TTC549 (cell line): ENCODE data around the gene LYSMD3.

ENCODE experiments used
- FAIRE-seq: peaks from 2 replicates; lab custom pipeline; 2012; peaks lifted over from hg19 to GRCh38; lab: Jason Lieb, UNC

Gene LYSMD3

DNA sequence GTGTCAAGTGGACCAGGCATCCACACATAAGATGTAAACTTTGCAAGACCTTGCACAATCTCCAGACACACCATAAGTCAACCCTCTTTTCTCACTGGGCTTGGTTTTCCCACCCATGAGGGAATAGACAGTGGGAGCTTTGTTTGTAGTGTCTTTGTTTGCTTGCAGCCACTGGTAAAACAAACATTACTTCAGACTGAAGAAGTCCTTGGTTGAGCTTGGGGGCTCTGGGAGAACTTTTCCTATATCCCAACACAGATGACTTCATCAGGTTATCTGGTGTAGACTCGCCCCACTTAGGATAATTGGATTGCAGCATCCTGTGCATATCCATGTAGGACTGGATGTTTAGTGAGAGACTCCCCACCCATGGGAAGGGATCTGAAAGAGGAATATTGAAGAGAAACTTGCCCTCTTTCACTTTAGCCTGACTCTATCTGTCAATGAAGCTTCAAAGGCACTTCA, 17.7 kb upstream of the LYSMD3 start:
- FAIRE-seq, result no peak

DNA sequence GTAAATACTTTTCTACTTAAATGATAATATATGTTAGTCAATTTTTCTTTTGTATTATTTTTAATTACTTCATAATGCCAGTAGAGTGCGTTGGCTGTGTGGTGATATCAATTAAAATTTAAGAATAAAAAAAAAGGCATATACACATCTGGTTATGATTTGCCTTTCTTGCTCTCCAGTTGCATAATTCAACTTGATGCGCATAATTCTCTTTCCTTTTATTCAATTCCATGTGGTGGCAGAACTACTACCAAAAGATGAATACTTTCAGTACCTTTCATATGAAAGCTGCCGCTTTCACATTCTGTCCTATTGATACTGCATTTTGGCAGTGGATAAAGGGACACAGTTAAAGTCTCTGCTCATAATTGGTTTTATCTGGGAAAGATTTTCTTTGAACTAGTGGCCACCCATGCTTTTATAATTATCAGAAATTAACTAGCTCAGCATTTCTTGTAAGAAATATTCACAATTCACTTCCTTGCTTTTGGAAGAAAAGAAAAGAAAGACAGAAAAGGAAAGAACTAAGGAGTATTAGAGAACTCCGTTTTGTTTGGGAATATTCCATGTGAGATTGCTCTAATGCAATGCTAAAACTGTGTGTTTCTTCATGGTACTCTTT, 16.9 kb upstream of the LYSMD3 start:
- FAIRE-seq, result no peak

DNA sequence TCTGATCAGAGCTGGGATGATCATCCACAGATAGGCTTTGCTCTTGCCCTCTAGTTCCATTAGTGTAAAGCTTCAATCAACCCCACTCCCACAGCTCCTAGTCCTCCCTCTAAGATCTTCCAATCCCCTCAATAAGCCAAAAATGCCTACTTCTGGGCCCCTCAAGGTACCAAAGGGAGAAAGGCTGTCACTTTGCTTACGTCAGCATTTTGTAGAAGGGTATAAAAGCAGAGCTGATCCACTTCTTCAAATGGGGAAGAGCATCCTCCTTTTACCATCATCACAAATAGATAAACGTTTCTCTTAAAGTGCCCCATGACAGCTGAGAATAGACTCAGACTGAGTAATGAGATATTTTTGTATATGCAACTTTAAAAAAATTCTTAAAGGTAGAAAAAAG, 16.1 kb upstream of the LYSMD3 start:
- FAIRE-seq, result no peak

DNA sequence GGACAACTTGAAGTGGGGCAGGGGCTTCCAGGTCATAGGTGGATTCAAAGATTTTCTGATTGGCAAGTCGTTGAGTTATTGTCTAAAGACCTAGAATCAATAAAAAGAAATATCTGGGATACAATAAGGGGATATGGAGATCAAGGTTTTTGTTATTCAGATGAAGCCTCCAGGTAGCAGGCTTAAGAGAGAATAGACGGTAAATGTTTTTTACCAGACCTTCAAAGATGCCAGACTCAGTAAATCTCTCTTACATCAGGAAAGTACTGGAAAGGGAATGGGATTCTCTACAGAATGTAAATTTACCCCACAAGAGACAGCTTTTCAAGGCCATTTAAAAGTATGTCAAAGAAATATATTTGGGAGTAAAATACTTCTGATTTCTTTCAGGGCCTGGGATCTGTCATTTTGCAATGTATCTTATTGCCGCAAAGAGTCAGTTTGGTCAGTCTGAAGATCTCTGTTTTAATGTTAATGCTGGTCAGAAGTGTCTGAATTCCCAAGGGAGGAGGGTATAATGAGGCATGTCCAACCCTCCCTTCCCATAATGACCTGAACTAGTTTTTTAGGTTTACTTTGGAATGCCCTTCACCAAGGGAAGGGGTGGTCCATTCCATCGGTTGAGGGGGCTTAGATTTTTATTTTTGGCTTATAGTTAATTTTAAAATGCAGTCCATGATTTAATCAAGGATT, 13.6 kb upstream of the LYSMD3 start:
- no peak for FAIRE-seq

DNA sequence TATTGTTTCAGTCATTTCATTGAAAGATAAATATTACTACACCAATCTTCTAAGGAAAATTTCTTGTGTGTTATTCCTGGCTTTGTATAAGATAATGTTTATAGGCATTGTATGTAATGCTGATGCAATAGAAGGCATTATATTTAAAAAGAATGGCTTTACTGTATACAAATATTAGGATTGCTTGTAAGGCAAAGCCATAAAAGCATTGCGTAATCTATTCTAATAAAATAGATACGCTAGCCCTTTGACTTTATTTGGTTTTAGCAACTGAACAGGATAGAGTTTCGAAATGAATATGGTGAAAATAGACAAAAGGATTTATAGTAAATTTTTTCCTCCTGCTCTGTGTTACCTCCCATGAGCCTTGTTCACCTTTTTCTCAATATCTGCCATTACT, 5.5 kb upstream of the LYSMD3 start:
- no peak for FAIRE-seq

DNA sequence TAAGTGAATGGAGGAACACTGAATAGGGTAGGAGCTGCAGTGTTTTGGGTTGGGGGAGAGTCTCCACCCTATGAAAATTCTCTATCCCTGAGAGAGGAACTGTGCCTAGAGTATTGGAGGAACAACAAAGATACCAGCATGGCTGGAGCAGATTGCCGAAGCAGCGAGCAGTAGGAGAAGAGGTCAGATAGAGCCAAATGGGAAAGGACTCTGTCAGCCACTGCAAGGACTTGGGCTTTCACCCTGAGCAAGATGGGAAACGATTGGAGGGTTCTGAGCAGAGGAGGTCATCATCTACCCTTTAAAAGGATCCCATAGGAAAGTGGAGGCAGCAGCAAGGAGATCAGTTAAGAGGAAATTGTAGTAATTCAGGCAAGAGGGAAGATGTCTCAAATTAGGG, 4.4 kb upstream of the LYSMD3 start:
- FAIRE-seq, result no peak

DNA sequence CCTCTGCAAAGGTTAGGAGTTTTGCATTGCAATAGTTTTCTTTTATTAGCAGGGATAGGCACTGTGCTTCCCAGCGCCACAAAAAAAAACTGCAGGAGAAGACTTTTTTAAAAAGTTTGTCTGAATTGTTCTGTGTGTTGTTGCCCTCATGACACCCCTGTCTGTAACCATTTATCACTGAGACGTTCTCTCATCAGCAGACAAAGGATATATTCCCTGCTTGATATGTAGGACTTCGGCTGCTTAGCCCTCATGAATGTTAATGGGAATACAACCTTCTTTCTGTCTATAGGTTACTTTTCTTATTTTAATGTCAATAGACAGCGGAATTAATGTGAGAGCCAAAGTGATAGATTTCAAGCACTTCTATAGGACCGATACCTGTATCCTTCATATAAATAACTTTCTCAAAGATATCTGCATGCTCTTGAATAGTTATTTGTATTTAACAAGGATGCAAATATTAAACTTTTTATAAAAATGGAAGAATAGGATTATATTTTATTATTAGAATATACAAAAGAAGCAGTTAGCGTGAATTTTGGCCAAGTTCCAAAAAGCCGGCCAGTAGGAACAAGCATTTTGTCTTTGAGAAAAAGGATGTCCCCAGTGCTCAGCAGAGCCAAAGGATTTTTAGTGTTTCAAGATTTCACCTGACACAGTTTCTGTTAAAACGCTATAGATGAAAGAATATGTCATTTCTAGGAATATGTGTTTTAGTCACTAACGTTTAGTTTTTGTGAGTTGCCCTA, 1.5 kb upstream of the LYSMD3 start:
- no peak for FAIRE-seq

DNA sequence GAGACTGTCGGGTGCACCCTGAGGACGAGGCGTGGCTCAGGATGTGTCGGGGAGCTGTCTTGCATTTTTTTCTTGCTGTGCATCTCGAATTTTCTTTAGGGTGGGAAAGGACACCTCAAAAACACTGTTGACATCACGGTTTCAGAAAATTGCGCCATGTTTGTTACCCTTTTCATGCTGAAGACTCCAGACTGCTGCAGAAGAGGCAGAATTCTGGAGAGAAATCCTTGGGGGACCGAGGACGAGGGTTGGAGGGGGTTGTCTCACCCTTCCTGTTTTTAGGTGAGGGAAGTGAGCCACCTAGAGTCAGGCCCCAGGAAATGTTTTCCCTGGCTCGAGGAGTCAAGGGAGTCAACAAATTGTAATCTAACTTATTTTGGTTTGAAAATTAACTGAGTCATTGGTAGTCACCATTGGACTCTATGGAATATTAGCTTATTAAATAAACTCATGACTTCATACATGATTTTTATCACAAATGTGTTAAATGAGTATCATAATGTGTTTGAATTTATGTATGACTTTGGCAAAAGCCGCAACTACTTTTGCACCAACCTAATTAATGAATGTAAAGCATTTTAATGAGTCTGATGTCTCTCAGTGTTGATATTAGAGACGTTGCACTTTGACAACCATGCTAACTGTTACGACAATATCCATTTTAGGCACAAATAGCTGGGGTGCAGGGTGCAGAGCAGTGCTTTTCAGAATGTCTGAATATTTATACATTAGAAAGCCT, 724 bp upstream of the LYSMD3 start:
- FAIRE-seq, result no peak

DNA sequence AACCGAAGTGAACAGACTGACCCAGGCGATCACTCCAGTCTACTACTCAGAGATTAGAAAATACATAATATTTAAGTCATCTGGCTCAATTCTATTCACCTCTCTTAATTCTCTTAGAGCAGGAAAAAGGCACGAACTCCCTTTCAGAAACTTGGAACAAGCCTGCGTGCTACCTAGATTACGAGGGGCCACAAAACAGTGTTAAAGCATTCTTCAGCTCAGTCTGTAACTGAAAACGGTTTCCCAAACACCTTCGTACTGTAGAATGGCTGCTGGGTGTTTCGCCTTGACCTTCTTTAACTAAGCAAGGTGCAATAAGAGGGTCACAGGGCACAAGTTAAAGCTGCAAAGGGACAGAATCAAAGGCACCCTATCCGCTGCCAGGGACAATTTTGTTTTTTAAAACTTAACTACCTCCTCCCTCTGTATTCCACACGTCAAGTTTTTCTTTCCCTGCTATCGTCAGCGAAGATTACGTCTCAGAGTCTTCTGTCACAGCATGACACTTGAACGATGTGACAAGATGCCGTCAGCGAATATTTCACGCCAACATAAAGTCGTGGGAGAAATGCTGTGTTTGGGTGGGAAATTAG, 687 bp downstream of the LYSMD3 start:
- FAIRE-seq, result no peak

DNA sequence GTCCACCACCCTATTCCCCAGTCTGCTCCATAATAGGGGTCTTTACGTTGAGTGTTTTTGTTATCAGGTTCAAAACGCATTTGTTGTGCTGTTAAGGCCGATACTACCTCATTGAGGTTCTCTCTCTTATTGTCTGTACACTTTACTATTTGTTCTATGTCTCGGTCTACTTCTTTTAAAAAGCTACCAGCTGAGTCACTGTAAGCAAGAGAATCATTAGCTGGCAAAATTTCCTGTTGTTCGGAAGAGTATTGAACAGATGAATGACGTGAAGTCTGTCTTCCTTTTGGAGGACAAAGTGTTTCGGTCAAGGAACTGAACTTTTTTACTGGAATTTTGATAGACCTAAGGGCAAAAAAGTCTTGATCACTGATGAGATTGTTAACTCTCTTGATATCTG, 10.3 kb downstream of the LYSMD3 start:
- FAIRE-seq, result no peak

DNA sequence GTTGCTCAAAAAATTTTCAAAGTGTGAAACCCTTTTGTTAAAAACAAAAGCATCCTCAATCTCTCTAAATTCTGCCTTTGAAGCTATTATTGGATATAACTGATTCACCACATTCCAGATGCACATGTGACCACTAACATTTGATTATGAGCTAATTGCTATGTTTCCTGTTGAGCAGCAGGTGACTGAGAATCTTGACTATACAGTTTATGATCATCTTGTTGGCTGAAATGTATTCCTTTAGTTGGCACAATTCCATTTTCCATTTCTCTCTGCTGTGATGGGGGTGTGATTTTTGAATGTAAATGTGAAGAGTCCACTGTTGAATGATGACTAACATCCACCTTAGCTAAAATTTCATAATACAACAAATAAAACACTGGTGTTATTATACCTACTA, 10.7 kb downstream of the LYSMD3 start:
- FAIRE-seq, result no peak

DNA sequence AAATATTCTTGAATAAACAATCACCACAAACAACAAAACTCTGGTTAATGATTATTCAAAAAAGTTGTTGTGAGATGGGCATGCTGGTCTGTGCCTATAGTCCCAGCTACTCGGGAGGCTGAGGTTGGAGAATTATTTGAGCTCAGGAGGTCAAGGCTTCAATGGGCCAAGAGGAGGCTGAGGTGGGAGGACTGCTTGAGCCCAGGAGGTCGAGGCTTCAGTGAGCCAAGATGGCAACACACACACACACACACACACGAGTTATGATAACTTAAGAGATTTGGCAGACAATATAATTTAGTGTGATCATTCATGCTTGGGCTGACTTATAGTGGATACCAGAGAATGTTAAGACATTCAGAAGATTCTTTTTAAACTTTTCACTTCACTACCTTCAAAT, 14.9 kb downstream of the LYSMD3 start:
- FAIRE-seq, result no peak

DNA sequence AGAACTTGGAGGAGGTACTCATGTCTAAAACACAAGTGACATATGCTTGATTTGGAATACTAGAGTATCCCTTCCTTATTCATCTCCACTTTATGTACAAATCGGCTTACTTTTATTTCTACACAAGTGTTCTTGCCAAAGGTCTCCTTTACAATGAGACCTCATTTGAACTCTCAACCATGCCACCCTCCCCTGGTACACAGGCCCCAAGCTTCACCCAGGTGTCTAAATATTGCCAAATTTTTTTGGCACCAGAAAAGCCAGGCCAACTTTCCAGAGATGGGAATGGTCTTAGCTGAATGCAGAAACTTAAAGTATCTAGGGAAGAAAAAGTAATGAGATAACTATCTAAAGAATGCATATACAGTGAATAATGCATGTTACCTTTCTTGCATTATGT, 18.9 kb downstream of the LYSMD3 start:
- no peak for FAIRE-seq

DNA sequence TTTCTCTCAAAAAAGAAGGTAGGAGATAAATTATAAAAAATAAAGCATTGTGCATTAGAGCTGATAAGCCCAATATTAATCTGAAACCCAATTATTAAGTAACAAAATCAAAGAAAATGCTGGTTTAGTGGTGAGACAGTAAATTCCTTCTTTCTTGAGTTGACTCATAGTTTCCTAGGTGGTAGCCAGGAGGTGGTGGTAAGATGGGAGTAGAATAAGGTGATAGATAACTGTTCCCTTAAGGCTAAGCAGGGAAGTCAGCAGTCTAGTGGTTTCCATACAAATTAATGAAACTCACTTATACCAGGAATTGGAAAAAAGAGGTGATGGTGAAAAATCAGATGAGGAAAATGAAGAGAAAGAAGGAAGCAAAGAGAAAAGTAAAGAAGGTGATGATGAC, 23.2 kb downstream of the LYSMD3 start:
- no peak for FAIRE-seq

DNA sequence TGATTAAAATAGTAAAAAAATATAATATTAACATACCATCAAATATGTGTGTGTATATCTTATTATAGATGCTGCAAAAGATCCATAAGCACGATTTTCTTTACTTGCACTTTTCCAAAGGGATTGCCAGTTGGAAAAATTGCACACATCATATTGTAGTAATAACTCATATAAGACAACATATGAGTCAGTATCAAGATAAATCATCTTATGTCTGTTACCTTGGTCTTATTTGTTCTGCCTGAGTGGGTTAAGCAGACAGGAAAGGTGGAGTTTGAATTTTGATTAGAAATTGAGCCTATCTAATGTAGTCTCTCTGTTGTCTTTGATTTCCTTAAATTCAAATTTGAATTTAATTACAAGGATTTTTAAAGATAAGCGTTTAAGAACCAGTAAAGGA, 24.6 kb downstream of the LYSMD3 start:
- no peak for FAIRE-seq

DNA sequence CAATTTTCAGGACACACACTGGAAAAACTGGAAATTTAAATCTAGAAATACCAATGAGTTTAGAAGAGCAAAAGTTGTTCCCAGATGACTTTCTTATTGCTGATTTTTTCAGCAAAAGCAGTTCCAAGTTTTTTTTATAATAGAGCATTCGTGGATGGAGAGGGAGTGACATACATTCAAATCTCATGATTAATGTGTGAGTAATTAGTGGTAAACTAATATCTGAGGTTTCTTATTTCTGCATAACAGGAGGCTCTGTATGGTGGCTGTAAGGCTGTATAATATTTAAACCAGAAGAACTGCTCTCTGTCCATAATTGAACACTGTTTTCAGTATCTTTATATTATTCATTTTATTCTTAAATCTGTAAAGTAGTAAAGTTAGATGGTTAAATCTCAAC, 25.8 kb downstream of the LYSMD3 start:
- FAIRE-seq, result no peak

DNA sequence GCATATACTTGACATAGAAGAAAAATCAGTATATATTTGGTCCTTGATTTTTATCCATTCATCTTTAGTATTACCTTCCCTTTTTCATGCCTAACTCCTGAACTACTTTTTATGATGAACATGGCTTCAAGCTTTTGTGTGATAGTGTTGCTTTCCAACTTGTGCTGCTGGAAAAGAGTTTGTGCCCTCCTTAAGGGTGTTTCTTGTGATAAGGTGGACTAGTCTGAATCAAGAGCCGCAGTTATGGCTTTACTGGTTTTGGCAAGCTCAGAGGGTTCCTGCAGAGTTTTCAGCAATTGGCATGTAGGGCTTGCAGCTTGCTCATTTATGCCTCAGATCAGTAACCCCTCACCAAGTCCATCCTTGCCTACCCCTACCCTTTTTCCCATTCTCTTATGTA, 34.2 kb downstream of the LYSMD3 start:
- no peak for FAIRE-seq

DNA sequence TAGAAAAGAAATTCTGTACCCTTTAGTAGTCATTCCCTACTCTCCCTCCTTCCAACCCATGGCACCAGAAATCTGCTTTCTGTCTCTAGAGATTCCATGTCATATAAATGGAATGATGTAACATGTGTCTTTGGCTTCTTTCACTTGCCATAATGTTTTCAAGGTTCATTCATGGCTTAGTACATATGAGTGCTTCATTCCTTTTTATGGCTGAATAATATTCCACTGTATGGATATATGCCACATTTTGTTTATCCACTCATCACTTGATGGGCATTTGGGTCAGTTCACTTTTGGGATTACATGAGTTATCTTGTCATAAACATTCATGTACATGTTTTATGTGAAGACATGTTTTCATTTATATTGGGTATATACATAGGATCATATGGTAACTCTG, 35.3 kb downstream of the LYSMD3 start:
- FAIRE-seq, result no peak

DNA sequence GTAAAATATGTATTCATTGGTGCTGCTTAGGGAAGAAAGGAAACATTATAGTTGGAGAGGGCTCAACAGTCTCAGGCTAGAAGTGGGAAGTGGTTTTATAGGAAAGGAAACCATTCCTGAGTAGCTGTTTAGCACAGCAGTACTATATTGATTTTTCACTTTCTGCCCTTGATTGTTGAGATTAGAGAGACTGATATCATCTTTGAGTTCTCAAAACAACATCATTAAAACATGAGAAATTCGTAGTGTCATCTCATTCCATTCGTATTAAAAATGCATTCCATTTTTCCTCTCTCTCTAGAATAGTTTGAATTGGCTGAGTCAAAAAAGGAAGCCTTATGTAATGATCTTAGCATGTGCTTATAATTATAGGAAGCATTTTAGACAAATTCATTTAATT, 40.6 kb downstream of the LYSMD3 start:
- FAIRE-seq, result no peak

DNA sequence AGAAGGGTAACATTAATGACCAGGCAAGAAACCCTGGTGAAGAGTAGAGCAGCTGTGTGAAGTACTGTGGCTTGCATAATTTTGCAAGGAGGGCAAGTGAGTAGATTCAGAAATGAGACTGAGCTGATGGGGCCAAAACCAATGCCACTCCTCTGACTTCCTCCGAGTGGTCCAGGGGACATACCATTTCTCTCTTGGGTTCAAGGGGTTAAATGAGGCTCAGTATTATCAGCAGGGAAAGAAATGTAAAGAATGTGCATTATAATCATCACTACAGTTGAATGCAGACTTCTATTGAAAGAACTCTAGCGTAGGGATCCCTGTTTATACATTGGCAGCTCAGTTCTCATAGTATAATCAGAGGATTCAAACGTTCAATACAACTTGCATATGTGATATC, 44.8 kb downstream of the LYSMD3 start:
- FAIRE-seq, result no peak

DNA sequence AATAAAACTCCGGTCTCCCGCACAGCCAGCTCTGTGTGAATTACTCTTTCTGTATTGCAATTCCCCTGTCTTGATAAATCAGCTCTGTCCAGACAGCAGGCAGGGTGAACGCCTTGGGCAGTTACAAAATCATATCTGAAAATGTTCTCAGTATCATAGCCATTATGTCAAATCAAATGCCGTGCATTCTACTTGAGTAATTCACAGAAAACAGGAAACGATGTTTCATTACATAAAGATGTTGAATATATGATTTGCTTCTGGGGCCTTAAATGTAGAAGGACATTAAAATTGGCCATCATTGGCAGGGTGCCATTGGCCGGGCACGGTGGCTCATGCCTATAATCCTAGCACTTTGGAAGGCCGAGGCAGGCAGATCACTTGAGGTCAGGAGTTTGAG, 46.2 kb downstream of the LYSMD3 start:
- FAIRE-seq, result no peak

DNA sequence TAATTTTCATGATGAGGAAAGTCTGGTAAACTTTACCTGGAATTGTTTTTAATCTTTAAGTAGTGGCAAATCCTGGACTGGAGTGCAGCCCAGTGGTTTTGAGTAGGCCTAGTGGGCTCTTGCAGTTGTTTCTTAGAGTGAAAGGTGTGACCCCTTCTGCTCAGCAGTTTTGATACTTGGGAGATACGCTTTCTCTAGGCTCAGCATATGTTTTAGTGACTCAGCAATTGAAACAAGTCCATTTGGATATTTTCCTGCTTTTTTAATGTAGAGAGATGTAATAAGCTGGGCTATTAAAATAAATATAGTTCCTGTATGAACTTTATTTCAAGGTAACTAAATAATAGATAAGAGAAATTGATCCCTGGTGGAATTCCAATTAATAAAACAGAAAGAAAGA, 48.7 kb downstream of the LYSMD3 start:
- FAIRE-seq, result no peak
